Skeletal muscle satellite cell (primary cell): Measurements from ENCODE around the gene ARHGAP23.

Experiments
- H3K27me3 ChIP-seq: 2 replicates; pipeline ENCODE4 v1.7.0; 2013; ENCODE audit warnings: low read length; ENCODE audit not compliant: control insufficient read depth, insufficient read depth
- H3K36me3 ChIP-seq: 2 replicates; pipeline ENCODE4 v1.7.0; 2013; ENCODE audit warnings: mild to moderate bottlenecking, control low read depth, low read length; ENCODE audit not compliant: insufficient read depth
- H3K4me1 ChIP-seq: 2 replicates; pipeline ENCODE4 v1.7.0; 2013; ENCODE audit warnings: low read length; ENCODE audit not compliant: control insufficient read depth, insufficient read depth
- H3K4me2 ChIP-seq: 2 replicates; pipeline ENCODE4 v1.7.0; 2013; ENCODE audit warnings: mild to moderate bottlenecking, low read length
- H3K4me3 ChIP-seq: 2 replicates; pipeline ENCODE4 v1.7.0; 2013; ENCODE audit warnings: low read length
- H3K9ac ChIP-seq: 2 replicates; pipeline ENCODE4 v1.7.0; 2013; ENCODE audit warnings: mild to moderate bottlenecking, low read depth, low read length, moderate library complexity
- H3K9me3 ChIP-seq: replicated peaks from 2 replicates; pipeline ENCODE4 v1.7.0; 2013; ENCODE audit warnings: mild to moderate bottlenecking, control low read depth, low read length

The ARHGAP23 gene

DNA sequence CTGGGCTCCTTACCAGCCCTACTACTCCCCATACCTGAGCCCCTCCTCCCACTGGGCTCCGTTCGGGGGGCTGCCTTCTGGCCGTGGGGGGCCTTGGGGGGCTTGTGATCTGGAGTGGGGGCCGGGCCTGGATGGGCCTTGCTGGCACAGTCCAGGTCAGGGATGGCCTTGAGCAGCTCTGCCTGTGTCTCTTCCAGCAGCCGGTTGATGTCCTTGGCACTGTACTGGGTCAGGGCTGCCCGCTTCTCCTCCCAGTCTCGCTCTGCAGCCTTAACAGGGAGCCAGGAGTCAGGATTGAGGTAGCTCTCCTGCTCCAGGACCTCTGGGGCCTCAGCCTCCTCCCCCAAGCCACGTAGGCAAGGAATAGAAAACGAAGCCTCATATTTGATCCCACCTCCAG, 122.9 kb downstream of the ARHGAP23 start:
- Histone ChIP-seq H3K9me3 (no peaks in the 10 kb centered on the region), H3K4me3 (no peak overlapping the region), H3K36me3 (no peaks in the 10 kb centered on the region), H3K27me3 (peaks cover 37% of the 10 kb centered on the region), H3K4me2 (no peak overlapping the region), H3K9ac (no peak overlapping the region), H3K4me1 (no peaks in the 10 kb centered on the region)

GRCh38 chr17:38552343-38552742, 124.1 kb downstream of the ARHGAP23 start:
- Histone ChIP-seq H3K4me1 (no peaks in the 10 kb centered on the region), H3K27me3 (peaks cover 35% of the 10 kb centered on the region), H3K4me3 (no peak overlapping the region), H3K36me3 (no peaks in the 10 kb centered on the region), H3K4me2 (no peak overlapping the region), H3K9ac (no peak overlapping the region), H3K9me3 (no peaks in the 10 kb centered on the region)

GRCh38 chr17:38554430-38555350, 126.4 kb downstream of the ARHGAP23 start:
- Histone ChIP-seq H3K4me3 (no peak overlapping the region), H3K9me3 (no peaks in the 10 kb centered on the region), H3K27me3 (peaks cover 45% of the 10 kb centered on the region), H3K36me3 (no peaks in the 10 kb centered on the region), H3K4me1 (peaks cover 17% of the 10 kb centered on the region), H3K9ac (no peak overlapping the region), H3K4me2 (no peak overlapping the region)

- H3K9ac ChIP-seq = no peak overlapping the region
- H3K4me1 ChIP-seq = peaks cover 17% of the 10 kb centered on the region
- peaks cover 60% of the 10 kb centered on the region for H3K27me3 ChIP-seq
- H3K36me3 ChIP-seq = no peaks in the 10 kb centered on the region
- no peak overlapping the region for H3K4me3 ChIP-seq
- H3K9me3 ChIP-seq = no peaks in the 10 kb centered on the region
- no peak overlapping the region for H3K4me2 ChIP-seq
These were observed 128.0 kb downstream of the ARHGAP23 start for GRCh38 chr17:38556239-38556638.

GRCh38 chr17:38557396-38557795, 129.1 kb downstream of the ARHGAP23 start:
- no peaks in the 10 kb centered on the region for H3K9me3 ChIP-seq
- H3K36me3 ChIP-seq = no peaks in the 10 kb centered on the region
- peak overlapping the region; percentile 60 for H3K4me3 ChIP-seq
- H3K4me2 ChIP-seq = peak overlapping the region; percentile 81
- no peak overlapping the region for H3K9ac ChIP-seq
- H3K4me1 ChIP-seq = peaks cover 17% of the 10 kb centered on the region
- peaks cover 72% of the 10 kb centered on the region for H3K27me3 ChIP-seq

GRCh38 chr17:38557836-38558727, 129.8 kb downstream of the ARHGAP23 start:
- no peaks in the 10 kb centered on the region for H3K9me3 ChIP-seq
- peaks cover 17% of the 10 kb centered on the region for H3K4me1 ChIP-seq
- H3K4me3 ChIP-seq = peak overlapping the region; percentile 65
- H3K4me2 ChIP-seq = peak overlapping the region; percentile 81
- peaks cover 77% of the 10 kb centered on the region for H3K27me3 ChIP-seq
- no peak overlapping the region for H3K9ac ChIP-seq
- no peaks in the 10 kb centered on the region for H3K36me3 ChIP-seq

GRCh38 chr17:38558728-38559050, 130.4 kb downstream of the ARHGAP23 start:
- Histone ChIP-seq H3K27me3 (peaks cover 77% of the 10 kb centered on the region), H3K4me2 (peak overlapping the region; percentile 81), H3K4me1 (peaks cover 17% of the 10 kb centered on the region), H3K4me3 (peak overlapping the region; percentile 65), H3K9me3 (no peaks in the 10 kb centered on the region), H3K36me3 (no peaks in the 10 kb centered on the region), H3K9ac (no peak overlapping the region)

DNA sequence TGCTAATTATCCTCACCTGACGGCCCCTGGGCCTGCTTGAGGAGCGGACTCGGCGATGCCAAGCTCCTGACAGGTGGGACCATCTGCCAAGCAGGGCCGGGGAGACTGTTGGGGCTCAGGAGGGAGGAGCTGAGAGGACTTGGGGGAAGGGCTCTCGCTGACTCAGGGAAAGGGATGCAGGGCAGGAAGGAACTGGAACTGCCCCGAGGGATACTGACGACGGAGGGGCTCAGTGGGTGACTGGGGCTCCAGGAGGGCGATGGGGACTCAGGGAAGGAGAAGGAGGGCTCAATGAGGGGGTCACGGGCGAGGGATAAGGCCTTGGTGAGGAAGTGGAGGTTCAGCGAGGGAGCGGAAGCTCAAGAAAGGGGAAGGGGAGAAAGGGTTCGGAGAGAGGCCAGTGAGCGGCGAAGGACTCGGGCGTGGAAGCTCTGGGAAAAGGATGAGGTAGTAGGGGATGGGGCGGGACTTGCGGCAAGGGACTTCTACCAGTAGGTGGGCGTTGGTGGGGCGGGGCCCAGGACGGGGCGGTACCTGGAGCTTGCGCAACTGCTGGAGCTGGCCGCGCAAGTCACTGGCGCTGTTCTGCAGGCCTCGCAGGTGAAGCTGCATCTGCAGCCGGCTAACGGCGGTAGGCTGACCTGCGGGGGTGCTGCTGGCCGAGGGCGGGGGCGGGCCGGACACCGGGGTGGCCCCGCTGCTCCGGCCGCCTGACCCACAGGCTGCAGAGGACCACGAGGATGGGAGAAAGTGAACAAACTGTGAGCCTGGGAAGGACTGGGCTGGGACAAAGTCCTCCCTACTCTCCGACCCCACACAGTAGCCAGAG, 131.0 kb downstream of the ARHGAP23 start:
- no peak overlapping the region for H3K9ac ChIP-seq

GRCh38 chr17:38559880-38560230, 131.6 kb downstream of the ARHGAP23 start:
- H3K36me3 ChIP-seq = no peaks in the 10 kb centered on the region
- no peak overlapping the region for H3K4me3 ChIP-seq
- H3K9ac ChIP-seq = no peak overlapping the region
- peaks cover 17% of the 10 kb centered on the region for H3K4me1 ChIP-seq
- no peaks in the 10 kb centered on the region for H3K9me3 ChIP-seq
- H3K27me3 ChIP-seq = peaks cover 75% of the 10 kb centered on the region
- peak overlapping the region; percentile 81 for H3K4me2 ChIP-seq

More for the DNA sequence above, 131.0 kb downstream of the ARHGAP23 start:
- Histone ChIP-seq H3K4me3 (no peak overlapping the region), H3K4me2 (peak overlapping the region; percentile 81), H3K4me1 (peaks cover 17% of the 10 kb centered on the region), H3K36me3 (no peaks in the 10 kb centered on the region), H3K27me3 (peaks cover 77% of the 10 kb centered on the region), H3K9me3 (no peaks in the 10 kb centered on the region)

- H3K9me3 ChIP-seq = no peaks in the 10 kb centered on the region
- H3K4me3 ChIP-seq = no peak overlapping the region
- H3K9ac ChIP-seq = no peak overlapping the region
- peaks cover 17% of the 10 kb centered on the region for H3K4me1 ChIP-seq
- no peak overlapping the region for H3K4me2 ChIP-seq
- H3K27me3 ChIP-seq = peaks cover 76% of the 10 kb centered on the region
- no peaks in the 10 kb centered on the region for H3K36me3 ChIP-seq
These were observed 132.4 kb downstream of the ARHGAP23 start for GRCh38 chr17:38560503-38561318.
